ENCODE data around the gene RNASET2. TPM values are rescaled to one million over a fixed set of nuclear protein-coding genes. Genes with fewer than 3 reads are reported as not detected.

The RNASET2 gene, protein sequence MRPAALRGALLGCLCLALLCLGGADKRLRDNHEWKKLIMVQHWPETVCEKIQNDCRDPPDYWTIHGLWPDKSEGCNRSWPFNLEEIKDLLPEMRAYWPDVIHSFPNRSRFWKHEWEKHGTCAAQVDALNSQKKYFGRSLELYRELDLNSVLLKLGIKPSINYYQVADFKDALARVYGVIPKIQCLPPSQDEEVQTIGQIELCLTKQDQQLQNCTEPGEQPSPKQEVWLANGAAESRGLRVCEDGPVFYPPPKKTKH
- total RNA-seq = 10 to 100 TPM; 69.2 to 70.2 TPM

DNA sequence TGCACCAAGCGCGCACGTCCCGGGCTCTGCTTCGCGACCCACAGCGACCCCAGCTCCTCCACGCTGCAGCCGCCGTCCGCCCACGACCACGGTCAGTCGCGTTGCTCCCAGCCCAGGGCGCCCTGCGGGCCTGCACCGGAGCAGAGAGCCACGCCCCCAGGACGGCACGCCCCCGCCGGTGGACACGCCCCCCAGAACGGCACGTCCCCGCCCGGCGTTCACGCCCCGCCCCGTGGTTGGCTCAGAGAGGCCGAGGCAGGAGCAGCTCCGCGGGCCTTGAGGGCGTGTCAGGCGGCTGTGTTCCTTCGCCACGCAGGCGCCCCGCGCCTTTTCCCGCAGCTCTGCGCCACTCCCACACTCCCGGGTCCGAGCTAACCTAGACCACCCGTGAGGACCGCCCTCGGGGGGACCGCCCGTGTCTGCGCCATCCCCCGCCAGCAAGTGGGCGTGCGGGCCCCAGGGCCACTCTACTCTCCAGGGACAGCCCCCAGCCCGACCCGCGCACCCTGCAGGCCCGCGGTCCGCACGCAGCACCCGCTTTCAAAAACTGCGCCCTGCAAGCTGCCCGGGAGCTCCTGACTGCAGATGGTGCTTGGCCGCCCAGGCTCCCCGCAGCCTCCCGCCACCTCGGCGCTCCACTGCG is at the start of gene RNASET2:
Gene RNASET2 (minus strand): TSS at position 107 of the 643 bp plus-strand sequence. CDS start 368 bp downstream, outside the sequence.
- Mint-ChIP-seq H3K27ac (peak within 1 kb of the TSS; percentile 86), H3K9me3 (no peaks in the 10 kb centered on the region), H3K4me3 (peak within 1 kb of the TSS; percentile 90), H3K4me1 (ENCODE audit: low read depth) (peaks cover 66% of the 10 kb centered on the region), H3K27me3 (no peaks in the 10 kb centered on the region), H3K36me3 (ENCODE audit: low read depth) (peaks cover 26% of the 10 kb centered on the region)
- POLR2A ChIA-PET = interaction anchor here (0.6 to 3.5 kb wide), 12 partner anchors 8 to 330 kb away, joined by 3 to 16 read pairs (median 3); partner anchors contain the start of gene CEP43
- peak; percentile 86 for ATAC-seq
- CTCF ChIA-PET = interaction anchor here (0.7 to 4.5 kb wide), 7 partner anchors 15 to 181 kb away, joined by 3 to 23 read pairs (median 6); partner anchors contain the start of gene CEP43
- peak; percentile 99 for DNase-seq
- intact Hi-C loops (cut with micrococcal nuclease) = no loop called here
- TF ChIP-seq, protein P1, sequence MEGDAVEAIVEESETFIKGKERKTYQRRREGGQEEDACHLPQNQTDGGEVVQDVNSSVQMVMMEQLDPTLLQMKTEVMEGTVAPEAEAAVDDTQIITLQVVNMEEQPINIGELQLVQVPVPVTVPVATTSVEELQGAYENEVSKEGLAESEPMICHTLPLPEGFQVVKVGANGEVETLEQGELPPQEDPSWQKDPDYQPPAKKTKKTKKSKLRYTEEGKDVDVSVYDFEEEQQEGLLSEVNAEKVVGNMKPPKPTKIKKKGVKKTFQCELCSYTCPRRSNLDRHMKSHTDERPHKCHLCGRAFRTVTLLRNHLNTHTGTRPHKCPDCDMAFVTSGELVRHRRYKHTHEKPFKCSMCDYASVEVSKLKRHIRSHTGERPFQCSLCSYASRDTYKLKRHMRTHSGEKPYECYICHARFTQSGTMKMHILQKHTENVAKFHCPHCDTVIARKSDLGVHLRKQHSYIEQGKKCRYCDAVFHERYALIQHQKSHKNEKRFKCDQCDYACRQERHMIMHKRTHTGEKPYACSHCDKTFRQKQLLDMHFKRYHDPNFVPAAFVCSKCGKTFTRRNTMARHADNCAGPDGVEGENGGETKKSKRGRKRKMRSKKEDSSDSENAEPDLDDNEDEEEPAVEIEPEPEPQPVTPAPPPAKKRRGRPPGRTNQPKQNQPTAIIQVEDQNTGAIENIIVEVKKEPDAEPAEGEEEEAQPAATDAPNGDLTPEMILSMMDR (IDR thresholded peaks at IDR 0.05) = no peak

DNA sequence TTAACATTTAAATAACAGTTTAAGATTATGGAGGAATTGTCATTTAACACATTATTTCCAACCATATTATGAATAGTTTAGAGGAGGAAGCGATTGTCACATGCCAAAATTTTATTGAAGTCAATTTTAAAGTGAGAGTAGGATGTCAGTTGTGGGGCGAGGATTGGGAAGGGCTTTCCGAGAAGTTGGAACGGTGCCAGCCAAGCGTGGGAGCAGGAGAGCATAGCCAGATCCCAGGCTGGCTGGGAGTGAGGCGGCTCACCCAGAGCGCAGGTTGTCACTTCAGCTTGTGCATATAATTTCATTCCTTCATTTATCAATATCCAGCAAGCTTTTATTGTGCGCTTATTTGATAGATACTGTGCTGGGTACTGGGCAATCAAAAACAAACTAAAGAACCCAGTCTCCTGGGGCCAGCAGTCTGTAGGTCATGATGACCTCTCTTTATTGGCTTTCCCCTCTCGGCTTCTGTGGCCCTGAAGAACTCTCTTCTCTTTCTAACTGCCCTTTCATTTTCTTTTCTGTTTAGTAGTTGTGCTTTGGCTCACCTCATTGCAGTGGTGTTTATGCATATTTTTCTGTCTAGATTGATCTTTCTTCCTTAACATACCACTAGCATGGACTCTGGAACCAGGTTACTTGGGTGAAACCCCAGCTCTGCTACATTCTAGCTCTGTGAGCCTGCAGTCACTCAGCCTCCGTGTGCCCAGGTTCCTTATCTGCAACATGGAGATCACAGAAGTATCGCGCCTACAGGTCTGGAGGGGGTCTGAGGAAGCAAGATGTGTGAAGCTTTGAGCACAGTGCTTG is 49.2 kb upstream of the RNASET2 start:
- Mint-ChIP-seq H3K4me3 (no peak overlapping the region), H3K27me3 (no peaks in the 10 kb centered on the region), H3K4me1 (ENCODE audit: low read depth) (peaks cover 13% of the 10 kb centered on the region), H3K36me3 (ENCODE audit: low read depth) (peaks cover 40% of the 10 kb centered on the region), H3K27ac (no peak overlapping the region), H3K9me3 (no peaks in the 10 kb centered on the region)
- ChIA-PET POLR2A (no interaction called here), CTCF (interaction anchor here (1.1 kb wide), 1 partner anchor 16 kb away, joined by 3 read pairs; no protein-coding TSS in a partner anchor)
- TF ChIP-seq, protein P1 (IDR thresholded peaks at IDR 0.05) = no peak
- no peak for DNase-seq
- intact Hi-C loops (cut with micrococcal nuclease) = no loop called here
- no peak for ATAC-seq

DNA sequence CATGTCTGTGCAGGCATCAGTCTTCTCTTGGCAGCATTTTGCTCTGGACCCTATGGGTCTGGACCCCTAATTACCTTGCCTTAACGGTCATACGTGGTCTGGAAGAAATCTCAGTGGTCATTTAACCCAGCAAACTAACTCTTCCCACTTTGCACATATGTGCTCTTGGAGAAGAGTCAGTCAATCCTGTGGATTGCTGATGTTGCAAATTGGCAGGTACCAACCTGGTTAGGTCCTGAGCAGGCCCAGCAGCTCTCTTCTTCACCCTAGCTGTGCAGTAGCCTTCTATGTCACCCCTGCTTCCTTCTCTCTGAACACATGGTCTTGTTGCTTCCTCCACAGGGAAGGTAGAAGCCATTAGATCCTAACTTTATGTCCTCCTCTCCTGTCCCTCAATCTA is 44.4 kb upstream of the RNASET2 start:
- peaks cover 19% of the 10 kb centered on the region for H3K36me3 Mint-ChIP-seq (ENCODE audit: low read depth)
- ChIA-PET POLR2A (interaction anchor here (1.7 kb wide), 1 partner anchor 93 kb away, joined by 6 read pairs; no protein-coding TSS in a partner anchor), CTCF (interaction anchor here (1.1 to 3.5 kb wide), 4 partner anchors 11 to 141 kb away, joined by 3 to 17 read pairs (median 8); no protein-coding TSS in a partner anchor)
- peaks cover 24% of the 10 kb centered on the region for H3K4me1 Mint-ChIP-seq (ENCODE audit: low read depth)
- ATAC-seq (no peak), DNase-seq (no peak)
- no peak overlapping the region for H3K27ac Mint-ChIP-seq
- no peaks in the 10 kb centered on the region for H3K9me3 Mint-ChIP-seq
- intact Hi-C loops (cut with micrococcal nuclease) = loop anchor here (5.0 kb wide), 1 partner anchor 142 kb away; no protein-coding TSS in a partner anchor
- H3K27me3 Mint-ChIP-seq = no peaks in the 10 kb centered on the region
- peak overlapping the region; percentile 85 for H3K4me3 Mint-ChIP-seq
- TF ChIP-seq, protein P1 (IDR thresholded peaks at IDR 0.05) = no peak

DNA sequence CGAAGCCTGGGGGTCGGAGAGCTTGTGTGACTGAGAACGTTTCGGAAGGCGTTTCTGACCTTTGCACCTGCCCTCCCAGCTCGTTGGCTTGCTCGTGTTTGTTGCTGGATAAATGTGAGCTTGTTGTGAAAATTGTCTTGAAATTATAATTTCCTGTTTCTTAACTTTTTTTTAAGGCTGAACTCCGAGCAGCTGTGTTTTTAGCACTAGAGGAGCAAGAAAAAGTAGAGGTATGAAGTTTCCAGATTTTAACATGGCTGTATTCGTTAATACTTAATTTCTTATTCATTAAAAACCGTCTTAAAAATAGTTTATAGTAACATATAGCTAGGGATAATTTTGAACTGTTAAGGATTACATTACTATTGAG is 43.5 kb upstream of the RNASET2 start:
- ATAC-seq (no peak), DNase-seq (peak; percentile 24)
- POLR2A ChIA-PET = interaction anchor here (1.7 to 2.7 kb wide), 2 partner anchors 43 to 94 kb away, joined by 6 to 16 read pairs; partner anchors contain the start of gene RNASET2
- CTCF ChIA-PET = interaction anchor here (0.9 to 3.5 kb wide), 10 partner anchors 10 to 352 kb away, joined by 3 to 17 read pairs (median 4); partner anchors contain the start of gene RNASET2
- peaks cover 15% of the 10 kb centered on the region for H3K36me3 Mint-ChIP-seq (ENCODE audit: low read depth)
- H3K4me3 Mint-ChIP-seq = peak overlapping the region; percentile 85
- TF ChIP-seq, protein P1 (IDR thresholded peaks at IDR 0.05) = no peak
- H3K27ac Mint-ChIP-seq = peak overlapping the region; percentile 58
- intact Hi-C loops (cut with micrococcal nuclease) = loop anchor here (5.0 kb wide), 1 partner anchor 142 kb away; no protein-coding TSS in a partner anchor
- no peaks in the 10 kb centered on the region for H3K27me3 Mint-ChIP-seq
- H3K9me3 Mint-ChIP-seq = no peaks in the 10 kb centered on the region
- H3K4me1 Mint-ChIP-seq (ENCODE audit: low read depth) = peaks cover 24% of the 10 kb centered on the region
